IMR-90 (cell line): Measurements from ENCODE around the gene EFNA5.

ENCODE experiments used
- BHLHE40 ChIP-seq: fragments of 150-350 bp; IDR thresholded peaks from 2 replicates; pipeline ENCODE4 v1.6.1; 2016; ENCODE audit warnings: mild to moderate bottlenecking, low read depth, low read length
- CHD1 ChIP-seq: IDR thresholded peaks from 2 replicates; pipeline ENCODE4 v1.6.1; 2012; ENCODE audit warnings: low read depth, low read length, improper control_type of control experiment
- FOS ChIP-seq: fragments of 150-350 bp; IDR thresholded peaks from 2 replicates; pipeline ENCODE4 v1.6.1; 2016; ENCODE audit warnings: low read depth, low read length
- MAFK ChIP-seq: IDR thresholded peaks from 2 replicates; pipeline ENCODE4 v1.6.1; 2012; ENCODE audit warnings: low read depth, low read length, improper control_type of control experiment
- RAD21 ChIP-seq: IDR thresholded peaks from 2 replicates; pipeline ENCODE4 v1.6.1; 2012; ENCODE audit warnings: low read length, improper control_type of control experiment
- RCOR1 ChIP-seq: IDR thresholded peaks from 2 replicates; pipeline ENCODE4 v1.6.1; 2012; ENCODE audit warnings: mild to moderate bottlenecking, low read length, improper control_type of control experiment; ENCODE audit not compliant: insufficient replicate concordance
- TF ChIP-seq, protein P1 (sequence below): conservative IDR thresholded peaks from 2 replicates; pipeline ENCODE4 v1.5.1; 2012; ENCODE audit warnings: mild to moderate bottlenecking, low read depth, low read length, improper control_type of control experiment
- TF ChIP-seq, protein P2 (sequence below): fragments of 150-350 bp; IDR thresholded peaks from 2 replicates; pipeline ENCODE4 v1.6.1; 2017; ENCODE audit warnings: mild to moderate bottlenecking, antibody characterized with exemption, low read length, low read depth

DNA sequence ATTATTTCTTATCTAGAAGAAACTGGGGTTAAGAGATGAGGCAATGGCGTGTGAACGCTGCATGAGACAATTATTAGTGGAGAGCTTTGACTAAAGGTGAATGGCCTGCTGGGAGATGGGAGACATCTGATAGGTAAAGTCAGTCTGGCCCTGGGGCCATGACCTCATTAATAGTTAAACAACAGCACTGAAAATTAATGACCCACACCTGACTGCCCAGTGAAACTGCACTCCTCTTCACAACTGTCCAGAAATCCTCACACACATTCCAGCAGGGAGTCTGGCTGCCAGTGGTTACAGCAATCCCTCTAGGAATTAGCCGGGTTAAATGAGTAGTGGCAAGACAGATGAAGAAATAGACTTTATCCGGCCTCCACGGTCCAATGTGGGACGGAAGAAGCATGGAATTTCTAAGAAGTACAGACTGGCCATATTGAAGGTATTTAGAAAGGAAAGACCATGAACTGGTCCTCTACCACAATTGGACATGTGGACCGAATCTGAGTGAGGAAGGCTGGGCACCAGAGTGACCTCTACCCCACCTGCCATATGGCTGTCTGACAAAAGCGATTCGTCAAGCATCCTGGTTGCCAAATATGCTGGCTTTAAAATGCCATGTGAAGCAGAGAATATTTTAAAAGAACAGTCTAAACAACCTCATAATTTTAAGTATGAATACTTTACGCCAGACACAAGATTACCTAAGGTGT, 138.4 kb downstream of the EFNA5 start:
- TF ChIP-seq, protein P1, sequence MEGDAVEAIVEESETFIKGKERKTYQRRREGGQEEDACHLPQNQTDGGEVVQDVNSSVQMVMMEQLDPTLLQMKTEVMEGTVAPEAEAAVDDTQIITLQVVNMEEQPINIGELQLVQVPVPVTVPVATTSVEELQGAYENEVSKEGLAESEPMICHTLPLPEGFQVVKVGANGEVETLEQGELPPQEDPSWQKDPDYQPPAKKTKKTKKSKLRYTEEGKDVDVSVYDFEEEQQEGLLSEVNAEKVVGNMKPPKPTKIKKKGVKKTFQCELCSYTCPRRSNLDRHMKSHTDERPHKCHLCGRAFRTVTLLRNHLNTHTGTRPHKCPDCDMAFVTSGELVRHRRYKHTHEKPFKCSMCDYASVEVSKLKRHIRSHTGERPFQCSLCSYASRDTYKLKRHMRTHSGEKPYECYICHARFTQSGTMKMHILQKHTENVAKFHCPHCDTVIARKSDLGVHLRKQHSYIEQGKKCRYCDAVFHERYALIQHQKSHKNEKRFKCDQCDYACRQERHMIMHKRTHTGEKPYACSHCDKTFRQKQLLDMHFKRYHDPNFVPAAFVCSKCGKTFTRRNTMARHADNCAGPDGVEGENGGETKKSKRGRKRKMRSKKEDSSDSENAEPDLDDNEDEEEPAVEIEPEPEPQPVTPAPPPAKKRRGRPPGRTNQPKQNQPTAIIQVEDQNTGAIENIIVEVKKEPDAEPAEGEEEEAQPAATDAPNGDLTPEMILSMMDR: no peak
- TF ChIP-seq CHD1 (no peak), FOS (no peak), MAFK (no peak), RAD21 (no peak), BHLHE40 (no peak), RCOR1 (no peak)
- TF ChIP-seq, protein P2, sequence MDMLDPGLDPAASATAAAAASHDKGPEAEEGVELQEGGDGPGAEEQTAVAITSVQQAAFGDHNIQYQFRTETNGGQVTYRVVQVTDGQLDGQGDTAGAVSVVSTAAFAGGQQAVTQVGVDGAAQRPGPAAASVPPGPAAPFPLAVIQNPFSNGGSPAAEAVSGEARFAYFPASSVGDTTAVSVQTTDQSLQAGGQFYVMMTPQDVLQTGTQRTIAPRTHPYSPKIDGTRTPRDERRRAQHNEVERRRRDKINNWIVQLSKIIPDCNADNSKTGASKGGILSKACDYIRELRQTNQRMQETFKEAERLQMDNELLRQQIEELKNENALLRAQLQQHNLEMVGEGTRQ: no peak
